OCI-LY3 (cell line): ENCODE data around the gene CNPY4.

Source experiments
- H2AFZ ChIP-seq: fragments of 200-600, 300-600 bp; shearing (Covaris generic); 2 replicates; pipeline ENCODE4 v1.6.0; 2014; ENCODE audit warnings: antibody characterized with exemption, low read depth, low read length
- H3K27ac ChIP-seq: fragments of 200-600, 300-600 bp; sonication (generic); 2 replicates; pipeline ENCODE4 v1.5.1; 2014; ENCODE audit warnings: mild to moderate bottlenecking, low read length, moderate library complexity, mixed read lengths
- H3K27me3 ChIP-seq: fragments of 200-600, 300-600 bp; sonication (generic); 2 replicates; pipeline ENCODE4 v1.6.1; 2014; ENCODE audit warnings: low read depth, low read length, mixed read lengths
- H3K36me3 ChIP-seq: fragments of 200-600, 300-600 bp; sonication (generic); replicated peaks from 2 replicates; pipeline ENCODE3; 2014; ENCODE audit warnings: low read depth, low read length, mixed read lengths
- H3K4me1 ChIP-seq: fragments of 300-600, 200-600 bp; sonication (generic); 2 replicates; pipeline ENCODE4 v1.6.1; 2014; ENCODE audit warnings: low read length, mixed read lengths
- H3K4me2 ChIP-seq: fragments of 200-600, 300-600 bp; sonication (generic); 2 replicates; pipeline ENCODE4 v1.6.1; 2014; ENCODE audit warnings: low read length, mixed read lengths
- H3K4me3 ChIP-seq: fragments of 300-600, 200-600 bp; sonication (generic); 2 replicates; pipeline ENCODE4 v1.5.1; 2014; ENCODE audit warnings: antibody characterized with exemption, mild to moderate bottlenecking, low read length, moderate library complexity
- H3K79me2 ChIP-seq: fragments of 300-600, 200-600 bp; shearing (Covaris generic); 2 replicates; pipeline ENCODE4 v1.6.1; 2014; ENCODE audit warnings: mild to moderate bottlenecking, low read length, mixed read lengths
- H3K9ac ChIP-seq: fragments of 300-600, 200-600 bp; shearing (Covaris generic); 2 replicates; pipeline ENCODE4 v1.6.0; 2014; ENCODE audit warnings: mild to moderate bottlenecking, low read length, moderate library complexity
- H3K9me3 ChIP-seq: fragments of 200-600, 300-600 bp; shearing (Covaris generic); 2 replicates; pipeline ENCODE4 v1.6.1; 2014; ENCODE audit warnings: low read length, mixed read lengths; ENCODE audit not compliant: insufficient read depth
- H4K20me1 ChIP-seq: fragments of 200-600, 300-600 bp; sonication (generic); 2 replicates; pipeline ENCODE4 v1.6.1; 2016; ENCODE audit warnings: low read length, mixed read lengths; ENCODE audit not compliant: insufficient read depth
- EZH2phosphoT487 ChIP-seq: fragments of 200-600 bp; shearing (Covaris generic); IDR thresholded peaks from 2 replicates; pipeline ENCODE4 v1.6.1; 2018; ENCODE audit warnings: antibody characterized with exemption, mixed run types, low read depth
- TF ChIP-seq, protein P1 (sequence below): fragments of 200-600, 300-600 bp; sonication (generic); IDR thresholded peaks from 2 replicates; pipeline ENCODE4 v1.5.1; 2014; ENCODE audit warnings: antibody characterized with exemption, low read length, low read depth

The CNPY4 gene

GRCh38 chr7:100080907-100081534, 38.4 kb upstream of the CNPY4 start:
- H3K27ac ChIP-seq = peak overlapping the region; percentile 30
- H4K20me1 ChIP-seq = no peaks in the 10 kb centered on the region
- TF ChIP-seq, protein P1, sequence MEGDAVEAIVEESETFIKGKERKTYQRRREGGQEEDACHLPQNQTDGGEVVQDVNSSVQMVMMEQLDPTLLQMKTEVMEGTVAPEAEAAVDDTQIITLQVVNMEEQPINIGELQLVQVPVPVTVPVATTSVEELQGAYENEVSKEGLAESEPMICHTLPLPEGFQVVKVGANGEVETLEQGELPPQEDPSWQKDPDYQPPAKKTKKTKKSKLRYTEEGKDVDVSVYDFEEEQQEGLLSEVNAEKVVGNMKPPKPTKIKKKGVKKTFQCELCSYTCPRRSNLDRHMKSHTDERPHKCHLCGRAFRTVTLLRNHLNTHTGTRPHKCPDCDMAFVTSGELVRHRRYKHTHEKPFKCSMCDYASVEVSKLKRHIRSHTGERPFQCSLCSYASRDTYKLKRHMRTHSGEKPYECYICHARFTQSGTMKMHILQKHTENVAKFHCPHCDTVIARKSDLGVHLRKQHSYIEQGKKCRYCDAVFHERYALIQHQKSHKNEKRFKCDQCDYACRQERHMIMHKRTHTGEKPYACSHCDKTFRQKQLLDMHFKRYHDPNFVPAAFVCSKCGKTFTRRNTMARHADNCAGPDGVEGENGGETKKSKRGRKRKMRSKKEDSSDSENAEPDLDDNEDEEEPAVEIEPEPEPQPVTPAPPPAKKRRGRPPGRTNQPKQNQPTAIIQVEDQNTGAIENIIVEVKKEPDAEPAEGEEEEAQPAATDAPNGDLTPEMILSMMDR = no peak
- no peak for TF ChIP-seq EZH2phosphoT487
- peaks cover 53% of the 10 kb centered on the region for H3K79me2 ChIP-seq
- peak overlapping the region; percentile 97 for H3K4me2 ChIP-seq
- H3K27me3 ChIP-seq = peaks cover 12% of the 10 kb centered on the region; the same call in 1 of the 2 replicates
- H3K9me3 ChIP-seq = no peaks in the 10 kb centered on the region
- H3K36me3 ChIP-seq = peaks cover 20% of the 10 kb centered on the region
- peak overlapping the region; percentile 87 for H3K9ac ChIP-seq
- peak overlapping the region; percentile 99 for H3K4me3 ChIP-seq
- H2AFZ ChIP-seq = no peak overlapping the region
- peaks cover 12% of the 10 kb centered on the region for H3K4me1 ChIP-seq

- H3K27me3 ChIP-seq = peaks cover 12% of the 10 kb centered on the region; the same call in 1 of the 2 replicates
- H3K9ac ChIP-seq = peak within 1 kb of the TSS; percentile 87
- no peaks in the 10 kb centered on the region for H4K20me1 ChIP-seq
- H3K27ac ChIP-seq = peak within 1 kb of the TSS; percentile 65
- peaks cover 50% of the 10 kb centered on the region for H3K79me2 ChIP-seq
- no peak for TF ChIP-seq EZH2phosphoT487
- TF ChIP-seq, protein P1 = peak; percentile 93
- H3K36me3 ChIP-seq = peaks cover 17% of the 10 kb centered on the region
- peaks cover 12% of the 10 kb centered on the region for H3K4me1 ChIP-seq
- peak within 1 kb of the TSS; percentile 27; the same call in 1 of the 2 replicates for H2AFZ ChIP-seq
- H3K4me3 ChIP-seq = peak within 1 kb of the TSS; percentile 99
- peak within 1 kb of the TSS; percentile 97 for H3K4me2 ChIP-seq
- H3K9me3 ChIP-seq = no peaks in the 10 kb centered on the region
These were observed 37.8 kb upstream of the CNPY4 start, which contains the start of gene ZNF3 for GRCh38 chr7:100081535-100082102. ZNF3 (minus strand) TSS chr7:100081723; CDS start chr7:100077357, 4,366 bp downstream.

DNA sequence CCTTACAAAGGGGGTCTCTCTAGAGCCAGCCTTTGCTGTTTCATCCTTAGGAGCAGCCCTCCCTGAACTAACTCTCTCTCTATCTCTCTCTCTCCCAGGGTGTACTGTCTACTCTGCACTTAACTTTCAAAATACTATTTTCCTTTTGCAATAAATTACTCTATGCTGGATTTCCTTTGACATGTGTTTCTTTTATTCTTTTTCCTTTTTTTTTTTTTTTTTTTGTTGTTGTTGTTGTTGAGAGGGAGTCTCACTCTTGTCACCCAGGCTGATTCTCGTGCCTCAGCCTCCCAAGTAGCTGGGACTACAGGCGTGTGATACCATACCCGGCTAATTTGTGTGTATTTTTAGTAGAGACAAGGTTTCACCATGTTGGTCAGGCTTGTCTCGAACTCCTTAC, 36.5 kb upstream of the CNPY4 start:
- peak overlapping the region; percentile 99 for H3K4me3 ChIP-seq
- no peaks in the 10 kb centered on the region for H4K20me1 ChIP-seq
- H3K27me3 ChIP-seq = peaks cover 12% of the 10 kb centered on the region; the same call in 1 of the 2 replicates
- H3K36me3 ChIP-seq = peaks cover 13% of the 10 kb centered on the region
- peak overlapping the region; percentile 86 for H3K4me2 ChIP-seq
- no peak overlapping the region; the same call in 1 of the 2 replicates for H3K9ac ChIP-seq
- no peak overlapping the region for H3K27ac ChIP-seq
- H3K4me1 ChIP-seq = peaks cover 12% of the 10 kb centered on the region
- H2AFZ ChIP-seq = peak overlapping the region; percentile 62; the same call in 1 of the 2 replicates
- H3K9me3 ChIP-seq = no peaks in the 10 kb centered on the region
- TF ChIP-seq, protein P1 = no peak
- no peak for TF ChIP-seq EZH2phosphoT487
- H3K79me2 ChIP-seq = peaks cover 36% of the 10 kb centered on the region

DNA sequence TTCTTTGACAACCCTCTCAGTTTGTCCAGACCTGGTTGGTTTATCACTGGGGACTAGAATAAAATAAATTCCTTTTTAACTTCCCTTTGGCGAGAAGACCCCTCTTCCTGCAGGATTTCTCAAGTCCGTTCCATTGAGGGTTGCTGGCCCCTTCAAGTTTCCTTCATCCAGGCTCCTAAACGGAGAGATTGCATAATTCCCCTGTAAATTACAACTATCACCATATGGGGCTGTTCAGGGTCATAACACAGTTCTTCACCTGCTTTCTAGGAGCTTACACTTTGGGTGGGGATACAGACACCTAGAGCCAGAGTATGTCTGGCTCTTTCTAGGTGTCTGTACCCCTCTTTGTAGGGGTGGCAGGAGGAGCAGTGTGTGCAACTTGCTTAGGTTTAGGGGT, 33.9 kb upstream of the CNPY4 start:
- Histone ChIP-seq H3K36me3 (no peaks in the 10 kb centered on the region), H3K79me2 (peaks cover 20% of the 10 kb centered on the region), H3K9me3 (no peaks in the 10 kb centered on the region), H3K27me3 (peaks cover 12% of the 10 kb centered on the region; the same call in 1 of the 2 replicates), H3K4me3 (no peak overlapping the region), H2AFZ (no peak overlapping the region), H3K27ac (no peak overlapping the region), H4K20me1 (no peaks in the 10 kb centered on the region), H3K4me1 (peaks cover 17% of the 10 kb centered on the region), H3K4me2 (no peak overlapping the region), H3K9ac (no peak overlapping the region)
- TF ChIP-seq, protein P1 = no peak
- no peak for TF ChIP-seq EZH2phosphoT487
